Left renal cortex interstitium (tissue), 4 donors: ENCODE data around the gene TM9SF1. TPM values are rescaled to one million over a fixed set of nuclear protein-coding genes. Genes with fewer than 3 reads are reported as not detected.

Source experiments
- DNase-seq, 4 donors: peaks; one replicate each; pipeline ENCODE4 v3.0.0-alpha.2; 2013; ENCODE audit warnings: low read depth in 4 of 4, low spot score in 2 of 4, missing footprints in 1 of 4
- polyA plus RNA-seq, 4 donors: library from polyadenylated mRNA; unstranded; fragments of 120-200 nt; gene quantifications; one replicate each; pipeline ENCODE4 v1.2.1, GENCODE V29; 2013; ENCODE audit not compliant: insufficient read length in 4 of 4

TM9SF1 gene
- polyA plus RNA-seq, 4 donors = 31.9 to 52.0 (median 43.9) TPM

DNA sequence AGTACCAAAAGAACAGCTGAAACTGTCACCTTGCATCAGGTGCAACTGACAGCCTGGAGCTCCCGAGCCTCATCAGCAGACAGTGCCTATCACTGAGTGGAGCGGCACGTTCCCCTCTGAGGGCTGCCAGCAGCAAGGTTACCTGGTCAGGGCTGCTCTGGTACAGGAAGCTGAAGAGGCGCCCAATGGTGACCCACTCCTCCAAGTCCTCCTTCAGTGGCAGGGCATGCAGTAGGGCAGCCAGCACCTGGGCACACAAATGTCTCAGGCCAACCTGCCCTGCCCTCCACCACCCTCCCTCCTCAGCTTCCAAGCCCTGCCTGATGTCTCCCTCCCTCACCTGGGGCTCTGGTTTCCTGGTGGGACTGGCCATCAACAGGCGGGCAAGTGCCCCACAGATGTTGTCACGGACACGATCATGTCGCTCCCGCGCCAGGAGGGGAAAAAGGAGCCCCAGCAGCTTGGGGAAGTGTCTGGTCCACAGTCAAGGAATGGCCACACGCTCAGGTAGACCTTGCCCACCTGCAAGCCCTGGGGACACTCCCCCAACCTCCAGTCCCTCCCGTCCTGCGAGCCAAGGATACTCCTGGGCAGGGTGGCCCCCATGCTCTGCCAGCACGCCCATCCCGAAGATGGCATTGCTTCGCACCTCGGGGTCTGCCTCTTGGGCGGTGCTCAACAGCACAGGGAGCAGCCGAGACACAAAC, 13.7 kb downstream of the TM9SF1 start:
- no peak for DNase-seq

- DNase-seq = no peak
Observed at GRCh38 chr14:24179961-24180796, 15.1 kb downstream of the TM9SF1 start.

GRCh38 chr14:24179294-24179960, 15.8 kb downstream of the TM9SF1 start:
- DNase-seq = no peak

DNA sequence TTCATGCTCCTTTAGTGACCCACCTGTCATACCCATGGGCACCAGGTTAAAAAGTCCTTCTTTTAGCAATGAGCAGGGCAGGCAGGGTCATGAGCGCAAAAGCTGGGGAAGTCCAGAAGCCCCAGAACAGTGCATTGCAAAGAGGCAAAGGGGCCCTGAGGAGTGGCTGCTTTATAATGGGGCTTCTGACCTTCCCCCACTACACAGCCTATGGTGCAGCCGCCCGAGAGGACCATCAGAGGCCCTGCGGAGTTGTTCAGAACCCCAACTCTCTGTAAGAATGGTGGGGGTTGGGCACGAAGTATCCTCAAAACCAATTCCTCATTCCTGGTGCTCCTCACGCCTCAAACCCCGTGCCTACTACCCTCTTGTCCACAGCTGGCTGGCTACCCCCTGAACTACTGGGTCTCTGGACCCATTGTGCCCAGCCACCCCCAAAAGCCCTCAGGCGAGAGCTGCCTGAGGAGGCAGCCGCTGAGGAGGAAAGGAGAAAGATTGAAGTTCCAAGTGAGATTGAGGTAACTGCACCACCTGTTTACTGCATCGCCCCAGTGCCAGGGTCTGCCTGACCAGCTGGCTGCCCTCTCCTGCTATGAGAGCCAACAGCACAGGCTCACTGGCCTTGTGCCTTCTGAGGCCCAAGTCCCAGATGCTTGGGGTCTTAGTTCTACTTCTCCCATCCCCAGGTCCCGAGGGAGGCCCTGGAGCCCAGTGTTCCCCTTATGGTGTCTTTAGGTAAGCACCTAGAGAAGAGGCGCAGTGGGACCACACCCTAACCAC, 16.7 kb downstream of the TM9SF1 start:
- DNase-seq = no peak

DNA sequence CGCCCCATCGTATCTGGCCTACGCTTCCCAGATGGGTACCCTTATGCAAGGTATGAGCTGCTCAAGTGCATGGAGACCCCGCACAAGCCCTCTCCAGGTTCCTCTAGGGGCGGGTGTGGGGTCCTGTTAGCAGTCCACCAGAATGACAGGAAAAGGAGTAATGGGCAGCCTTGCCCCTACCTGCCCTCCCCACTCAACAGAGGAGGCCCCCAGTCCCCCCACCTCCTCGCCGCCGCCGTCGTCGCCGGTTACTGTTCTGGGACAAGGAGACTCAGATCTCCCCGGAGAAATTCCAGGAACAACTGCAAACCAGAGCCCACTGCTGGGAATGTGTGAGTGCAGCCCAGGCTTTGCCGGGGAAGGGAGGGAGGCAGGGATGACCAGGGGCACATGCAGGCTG, 17.4 kb downstream of the TM9SF1 start:
- DNase-seq = no peak

- DNase-seq = no peak
Observed at GRCh38 chr14:24177041-24177825, 18.0 kb downstream of the TM9SF1 start.

DNA sequence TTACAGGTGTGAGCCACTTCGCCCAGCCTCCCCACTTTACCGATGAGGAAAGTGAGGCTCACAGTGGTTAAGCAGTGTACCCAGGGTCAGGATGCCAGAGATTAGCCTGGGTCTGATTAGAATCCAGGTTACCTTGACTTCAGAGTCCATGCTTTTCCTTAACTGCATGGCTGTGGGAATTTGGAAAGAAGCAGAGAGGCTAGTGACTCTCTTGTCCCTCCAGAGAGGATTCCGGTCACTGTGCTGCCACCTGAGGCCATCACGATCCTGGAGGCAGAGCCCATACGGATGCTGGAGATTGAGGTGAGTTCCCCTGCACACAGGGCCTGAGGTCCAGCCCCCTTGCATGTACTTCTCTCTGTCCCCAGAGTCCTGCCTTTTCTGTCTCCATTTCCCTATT, 18.6 kb downstream of the TM9SF1 start:
- DNase-seq = no peak

- no peak for DNase-seq
Observed at GRCh38 chr14:24172871-24173281, 22.4 kb downstream of the TM9SF1 start.

- no peak for DNase-seq
Observed at GRCh38 chr14:24172261-24172860, 22.9 kb downstream of the TM9SF1 start.

GRCh38 chr14:24171422-24172260, 23.6 kb downstream of the TM9SF1 start, which contains the start of gene REC8:
REC8 (plus strand) TSS chr14:24172080; CDS start chr14:24172553, 473 bp downstream.
- peak; percentile 77 to 92 (median 81) for DNase-seq

DNA sequence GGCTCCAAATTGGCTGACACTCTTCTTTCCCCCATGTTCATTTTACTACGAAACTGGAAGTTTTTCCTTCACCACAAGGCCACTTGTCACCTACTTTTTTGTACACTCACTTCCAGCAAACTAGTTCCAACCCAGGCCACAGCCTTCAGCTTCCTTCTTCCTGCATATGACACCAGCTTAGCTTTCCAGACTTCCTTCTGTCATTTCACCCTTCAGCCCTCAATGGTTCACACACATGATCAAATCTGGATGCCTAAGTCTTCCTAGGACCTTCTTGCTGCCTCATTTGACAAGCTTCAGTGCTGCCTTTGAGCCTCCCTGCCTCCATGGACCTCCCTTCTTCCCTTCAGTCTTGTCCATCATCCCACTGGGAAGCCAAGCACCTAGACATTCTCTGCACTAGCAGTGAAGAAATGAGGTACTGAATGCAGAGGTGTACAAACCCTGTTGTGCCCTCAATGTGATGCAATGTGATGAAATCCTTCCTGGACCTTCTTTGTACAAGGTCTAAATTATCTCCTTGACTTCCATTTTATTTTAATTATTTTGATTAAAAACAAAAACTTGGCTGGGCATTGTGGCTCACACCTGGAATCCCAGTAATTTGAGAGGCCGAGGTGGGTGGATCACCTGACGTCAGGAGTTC, 27.6 kb downstream of the TM9SF1 start:
- no peak for DNase-seq

DNA sequence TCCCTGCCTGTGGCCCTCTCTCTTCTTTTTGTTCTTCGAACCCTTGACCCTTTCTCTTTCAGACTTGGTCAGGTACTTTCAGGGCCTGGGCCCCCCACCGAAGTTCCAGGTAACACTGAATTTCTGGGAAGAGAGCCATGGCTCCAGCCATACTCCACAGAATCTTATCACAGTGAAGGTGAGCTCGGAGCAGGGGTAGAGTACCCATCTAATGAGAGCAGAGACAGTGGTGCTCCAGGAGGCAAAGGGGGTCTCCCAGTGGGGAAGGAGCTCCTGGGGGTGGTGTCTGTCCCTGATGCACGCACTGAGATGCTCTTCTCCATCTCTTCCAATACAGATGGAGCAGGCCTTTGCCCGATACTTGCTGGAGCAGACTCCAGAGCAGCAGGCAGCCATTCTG, 29.5 kb downstream of the TM9SF1 start:
- DNase-seq = no peak

- DNase-seq = no peak
Observed at GRCh38 chr14:24164518-24164991, 30.7 kb downstream of the TM9SF1 start.

DNA sequence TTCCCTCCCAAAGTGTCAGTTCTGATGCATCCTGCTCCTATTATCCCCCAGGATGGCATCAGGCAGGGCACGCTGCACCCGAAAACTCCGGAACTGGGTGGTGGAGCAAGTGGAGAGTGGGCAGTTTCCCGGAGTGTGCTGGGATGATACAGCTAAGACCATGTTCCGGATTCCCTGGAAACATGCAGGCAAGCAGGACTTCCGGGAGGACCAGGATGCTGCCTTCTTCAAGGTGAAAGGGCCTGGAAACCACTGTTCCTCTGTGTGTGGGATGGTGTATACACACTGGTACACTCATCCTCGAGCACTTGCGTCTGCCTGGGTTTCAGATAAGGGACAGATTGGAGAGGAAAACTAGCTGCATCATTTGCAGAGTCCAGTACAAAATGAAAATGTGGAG, 33.1 kb downstream of the TM9SF1 start:
- DNase-seq = no peak

DNA sequence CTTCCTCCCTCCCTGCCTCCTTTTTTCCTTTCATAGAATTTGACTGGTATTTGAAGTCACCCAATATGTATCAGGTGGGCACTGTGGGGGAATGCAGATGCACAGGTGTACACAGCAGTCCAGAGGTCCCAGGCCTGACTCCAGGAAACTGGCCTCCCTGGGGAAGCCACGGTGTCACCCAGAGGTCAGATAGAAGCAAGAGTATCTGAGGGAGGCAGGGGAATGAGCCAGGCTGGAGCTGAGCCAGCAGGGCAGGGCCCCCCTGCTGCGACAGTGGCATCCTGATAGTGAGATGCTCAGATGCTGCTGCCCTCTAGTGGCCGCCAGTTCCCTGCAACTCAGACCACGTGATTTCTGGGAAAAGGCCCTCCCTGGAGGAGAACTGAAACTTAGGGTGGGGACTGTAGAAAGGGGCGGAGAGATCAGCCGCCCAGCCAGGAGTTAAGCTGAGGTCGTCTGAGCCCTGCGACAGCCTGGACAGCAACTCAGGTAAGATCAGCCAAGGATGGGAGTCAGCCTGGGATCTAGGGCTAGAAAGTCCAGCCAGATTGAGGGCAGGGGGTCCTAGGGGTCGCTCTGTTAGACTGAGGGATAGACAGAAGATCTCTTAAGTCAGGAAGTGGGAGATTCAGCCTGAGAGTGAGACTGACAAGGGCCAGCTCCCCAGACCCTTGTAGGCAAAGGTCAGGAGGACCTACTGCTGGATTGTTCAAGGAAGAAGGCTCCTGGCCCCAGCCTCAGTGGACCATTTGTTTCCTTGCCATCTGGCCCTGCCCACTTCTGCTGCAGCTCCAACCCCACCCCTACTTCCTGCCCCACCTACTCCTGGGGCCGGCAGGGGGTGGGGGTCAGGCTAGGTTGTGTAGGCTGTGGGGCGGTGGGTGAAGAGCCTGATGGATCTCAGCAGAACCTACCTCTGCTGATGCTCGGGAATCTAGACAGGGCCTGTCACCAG, 34.1 kb downstream of the TM9SF1 start, which contains the start of gene IRF9:
Gene IRF9 (plus strand): TSS at position 416 of the 955 bp plus-strand sequence. CDS start 880 bp downstream, outside the sequence.
- peak; percentile 91 to 96 (median 92) for DNase-seq

- DNase-seq = no peak
Observed at GRCh38 chr14:24160499-24160849, 34.8 kb downstream of the TM9SF1 start.
